OCI-LY7 (cell line): ENCODE data around the gene SPRR1A.

Experiments used
- CTCF ChIP-seq: fragments of 200-600 bp; sonication (generic); conservative IDR thresholded peaks from 2 replicates; pipeline ENCODE4 v1.5.1; 2014; ENCODE audit warnings: mild to moderate bottlenecking, antibody characterized with exemption, low read length, moderate library complexity, mixed read lengths
- EZH2phosphoT487 ChIP-seq: fragments of 200-600 bp; sonication (generic); IDR thresholded peaks from 2 replicates; pipeline ENCODE4 v1.6.1; 2018; ENCODE audit warnings: low read depth, borderline replicate concordance, mild to moderate bottlenecking, mixed run types, antibody characterized with exemption, low read length, moderate library complexity, mixed read lengths

- TF ChIP-seq EZH2phosphoT487 = no peak
- no peak for TF ChIP-seq CTCF
Measured at GRCh38 chr1:152967201-152967600, 16.7 kb upstream of the SPRR1A start.
